COR-L47 (cell line): ENCODE data around the gene EDNRA.

ENCODE experiments used
- DNase-seq: peaks from one replicate; lab custom pipeline; 2025; lab: John Stamatoyannopoulos, UW

Gene EDNRA

GRCh38 chr4:147589586-147589985 is 108.7 kb downstream of the EDNRA start:
- no peak for DNase-seq

GRCh38 chr4:147590249-147590920 is 109.5 kb downstream of the EDNRA start:
- peak; percentile 15 for DNase-seq

GRCh38 chr4:147591106-147591505 is 110.2 kb downstream of the EDNRA start:
- DNase-seq = no peak

- DNase-seq = no peak
These were observed 113.2 kb downstream of the EDNRA start for GRCh38 chr4:147594107-147594506.
